WTC11 (cell line): ENCODE results near the gene TCHH. TPM values are rescaled to one million over a fixed set of nuclear protein-coding genes. Genes with fewer than 3 reads are reported as not detected.

Experiments used
- ATAC-seq: fragments of 200-7000 bp; cut with Tn5 transposase; 2 replicates; pipeline ENCODE4 v1.10.0; 2021; ENCODE audit warnings: mild to moderate bottlenecking, moderate library complexity
- CTCF ChIA-PET: fragments of 300-600 bp; sonication (Branson Sonifier 250); formaldehyde crosslinking; loops from one replicate; lab custom pipeline; 2021; ENCODE audit warnings: antibody characterized with exemption; lab: Charles Lee
- POLR2A ChIA-PET: fragments of 350-600 bp; sonication (Branson Sonifier 250); formaldehyde crosslinking; loops from one replicate; lab custom pipeline; 2021; ENCODE audit warnings: antibody characterized with exemption; lab: Charles Lee
- DNase-seq: peaks from one replicate; pipeline ENCODE4 v3.0.0; 2021; ENCODE audit warnings: low spot score
- H3K27ac Mint-ChIP-seq: 2 replicates; pipeline ENCODE4 v1.8.0; 2021; ENCODE audit warnings: mixed read lengths
- H3K27me3 Mint-ChIP-seq: 2 replicates; pipeline ENCODE4 v1.8.0; 2021; ENCODE audit warnings: low read depth, mild to moderate bottlenecking, moderate library complexity, mixed read lengths
- H3K36me3 Mint-ChIP-seq: 2 replicates; pipeline ENCODE4 v1.8.0; 2021; ENCODE audit warnings: mixed read lengths
- H3K4me1 Mint-ChIP-seq: 2 replicates; pipeline ENCODE4 v1.8.0; 2022; ENCODE audit warnings: mixed read lengths
- H3K4me3 Mint-ChIP-seq: 2 replicates; pipeline ENCODE4 v1.8.0; 2021; ENCODE audit warnings: mild to moderate bottlenecking, moderate library complexity, mixed read lengths
- H3K9me3 Mint-ChIP-seq: 2 replicates; pipeline ENCODE4 v1.8.0; 2021; ENCODE audit warnings: mixed read lengths
- ATF2 ChIP-seq: sonication (generic); formaldehyde crosslinking; IDR thresholded peaks from 2 replicates; pipeline ENCODE4 v1.8.1; 2022; ENCODE audit warnings: low read depth, missing genetic modification reagents, borderline replicate concordance
- CREB1 ChIP-seq: sonication (generic); formaldehyde crosslinking; IDR thresholded peaks from 2 replicates; pipeline ENCODE4 v1.8.0; 2023; ENCODE audit warnings: mild to moderate bottlenecking, missing genetic modification reagents
- CREM ChIP-seq: sonication (generic); formaldehyde crosslinking; IDR thresholded peaks from 2 replicates; pipeline ENCODE4 v1.8.1; 2022; ENCODE audit warnings: mild to moderate bottlenecking, missing genetic modification reagents, moderate library complexity
- CTCF ChIP-seq: fragments of 200-600 bp; IDR thresholded peaks from 2 replicates; pipeline ENCODE4 v1.8.0; 2022; ENCODE audit warnings: antibody characterized with exemption
- EMX1 ChIP-seq: fragments of 250-450 bp; sonication (Bioruptor Pico); IDR thresholded peaks from 2 replicates; pipeline ENCODE4 v1.8.0; 2021; ENCODE audit warnings: mild to moderate bottlenecking
- FOXK1 ChIP-seq: sonication (generic); formaldehyde crosslinking; IDR thresholded peaks from 2 replicates; pipeline ENCODE4 v1.8.0; 2022; ENCODE audit warnings: mild to moderate bottlenecking, moderate library complexity, missing genetic modification reagents
- HMGA2 ChIP-seq: fragments of 250-450 bp; sonication (Bioruptor Pico); IDR thresholded peaks from 2 replicates; pipeline ENCODE4 v1.4.0; 2021; ENCODE audit warnings: mild to moderate bottlenecking, moderate library complexity
- JAZF1 ChIP-seq: fragments of 250-450 bp; sonication (Bioruptor Pico); IDR thresholded peaks from 2 replicates; pipeline ENCODE4 v1.9.0; 2021; ENCODE audit warnings: moderate library complexity, mild to moderate bottlenecking, inconsistent platforms
- MYBL2 ChIP-seq: sonication (generic); formaldehyde crosslinking; IDR thresholded peaks from 2 replicates; pipeline ENCODE4 v1.8.1; 2023; ENCODE audit warnings: mild to moderate bottlenecking, moderate library complexity, missing genetic modification reagents
- NFATC4 ChIP-seq: fragments of 250-450 bp; sonication (Bioruptor Pico); IDR thresholded peaks from 2 replicates; pipeline ENCODE4 v1.9.0; 2021; ENCODE audit warnings: mild to moderate bottlenecking
- NR3C1 ChIP-seq: sonication (generic); formaldehyde crosslinking; conservative IDR thresholded peaks from 2 replicates; pipeline ENCODE4 v1.8.1; 2023; ENCODE audit warnings: low read depth, mild to moderate bottlenecking, missing genetic modification reagents
- OVOL2 ChIP-seq: fragments of 250-450 bp; sonication (Bioruptor Pico); IDR thresholded peaks from 2 replicates; pipeline ENCODE4 v1.9.0; 2021; ENCODE audit warnings: mild to moderate bottlenecking, borderline replicate concordance
- RORB ChIP-seq: fragments of 250-450 bp; sonication (Bioruptor Pico); IDR thresholded peaks from 2 replicates; pipeline ENCODE4 v1.9.0; 2021; ENCODE audit warnings: mild to moderate bottlenecking
- SMAD3 ChIP-seq: sonication (generic); formaldehyde crosslinking; IDR thresholded peaks from 2 replicates; pipeline ENCODE4 v1.8.0; 2022; ENCODE audit warnings: missing genetic modification reagents, mild to moderate bottlenecking, borderline replicate concordance
- SP1 ChIP-seq: sonication (generic); formaldehyde crosslinking; conservative IDR thresholded peaks from 2 replicates; pipeline ENCODE4 v1.8.1; 2022; ENCODE audit warnings: missing genetic modification reagents
- TP53 ChIP-seq: sonication (generic); formaldehyde crosslinking; IDR thresholded peaks from 2 replicates; pipeline ENCODE4 v1.8.1; 2023; ENCODE audit warnings: mild to moderate bottlenecking, missing genetic modification reagents
- ZBTB43 ChIP-seq: sonication (generic); formaldehyde crosslinking; IDR thresholded peaks from 2 replicates; pipeline ENCODE4 v1.8.1; 2023; ENCODE audit warnings: mild to moderate bottlenecking, missing genetic modification reagents
- ZNF317 ChIP-seq: sonication (generic); formaldehyde crosslinking; IDR thresholded peaks from 2 replicates; pipeline ENCODE4 v1.8.1; 2023; ENCODE audit warnings: low read depth, mild to moderate bottlenecking, moderate library complexity, missing genetic modification reagents, borderline replicate concordance
- ZNF416 ChIP-seq: fragments of 250-450 bp; sonication (Bioruptor Pico); IDR thresholded peaks from 2 replicates; pipeline ENCODE4 v1.9.0; 2021; ENCODE audit warnings: mild to moderate bottlenecking, inconsistent platforms
- ZNF425 ChIP-seq: fragments of 250-450 bp; sonication (Bioruptor Pico); conservative IDR thresholded peaks from 2 replicates; pipeline ENCODE4 v1.9.0; 2021; ENCODE audit warnings: mild to moderate bottlenecking
- total RNA-seq: library from RNA; stranded (reverse); gene quantifications from 3 replicates; pipeline ENCODE4 v1.2.3, GENCODE V29; 2021
- TF ChIP-seq, protein P1 (sequence below): sonication (generic); formaldehyde crosslinking; IDR thresholded peaks from 2 replicates; pipeline ENCODE4 v1.8.0; 2023; ENCODE audit warnings: missing genetic modification reagents, mild to moderate bottlenecking, borderline replicate concordance
- TF ChIP-seq, protein P2 (sequence below): sonication (generic); formaldehyde crosslinking; IDR thresholded peaks from 2 replicates; pipeline ENCODE4 v1.8.0; 2022; ENCODE audit warnings: mild to moderate bottlenecking, missing genetic modification reagents

The TCHH gene
- total RNA-seq, 1 experiment from 2014 or later, result 0.04 TPM

- Mint-ChIP-seq H3K36me3 (peaks cover 3% of the 10 kb centered on the region), H3K27ac (no peak overlapping the region), H3K4me1 (no peaks in the 10 kb centered on the region), H3K4me3 (no peak overlapping the region), H3K27me3 (peaks cover 42% of the 10 kb centered on the region), H3K9me3 (peaks cover 73% of the 10 kb centered on the region)
- POLR2A ChIA-PET, result no interaction called here
- TF ChIP-seq ZNF425 (CRISPR knock-in tag), result no peak
- ATAC-seq (no peak), DNase-seq (no peak)
- CTCF ChIA-PET, result interaction anchor here (0.9 kb wide), 1 partner anchor 84 kb away, joined by 6 read pairs; no protein-coding TSS in a partner anchor
Measured at GRCh38 chr1:152137215-152137614, 22.0 kb upstream of the TCHH start.

GRCh38 chr1:152130186-152130585, 14.9 kb upstream of the TCHH start:
- Mint-ChIP-seq H3K4me3 (no peak overlapping the region), H3K4me1 (0 out of 2 replicates have a peak, but pooled peaks cover 5% of the 10 kb centered on the region), H3K27ac (no peak overlapping the region), H3K27me3 (peaks cover 49% of the 10 kb centered on the region), H3K36me3 (peaks cover 12% of the 10 kb centered on the region), H3K9me3 (peaks cover 77% of the 10 kb centered on the region)
- POLR2A ChIA-PET, result no interaction called here
- DNase-seq (no peak), ATAC-seq (no peak)
- TF ChIP-seq OVOL2 (no peak), MYBL2 (CRISPR knock-in tag) (no peak), ZNF416 (CRISPR knock-in tag) (no peak), SMAD3 (CRISPR knock-in tag) (no peak), HMGA2 (CRISPR knock-in tag) (no peak), FOXK1 (CRISPR knock-in tag) (no peak), CREM (CRISPR knock-in tag) (no peak), RORB (CRISPR knock-in tag) (no peak), ATF2 (no peak), TP53 (CRISPR knock-in tag) (no peak), SP1 (CRISPR knock-in tag) (no peak), JAZF1 (no peak), CREB1 (CRISPR knock-in tag) (no peak), CTCF (no peak)
- CTCF ChIA-PET, result interaction anchor here (0.9 kb wide), 1 partner anchor 12 kb away, joined by 3 read pairs; no protein-coding TSS in a partner anchor

DNA sequence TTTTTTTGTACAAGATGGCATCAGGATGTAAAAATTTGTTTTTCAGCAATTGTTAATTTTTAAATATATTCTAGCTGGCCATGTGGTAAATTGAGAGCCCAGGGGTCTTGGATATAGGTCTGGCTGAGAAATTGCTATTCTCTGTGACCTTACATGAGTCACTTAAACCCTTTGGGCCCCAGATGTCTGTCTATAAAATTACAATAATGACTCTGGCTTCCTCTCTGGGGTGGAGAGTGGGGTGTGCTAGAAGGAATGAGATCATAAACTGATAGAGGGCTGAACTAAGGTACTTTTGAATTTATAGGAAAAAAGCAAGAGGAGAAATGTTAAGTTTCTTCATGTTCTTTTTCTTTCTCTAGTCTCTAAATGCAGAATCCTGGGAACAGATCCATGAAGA, 12.4 kb upstream of the TCHH start:
- Mint-ChIP-seq H3K9me3 (peaks cover 66% of the 10 kb centered on the region), H3K36me3 (peaks cover 10% of the 10 kb centered on the region), H3K4me3 (no peak overlapping the region), H3K27ac (no peak overlapping the region), H3K4me1 (0 out of 2 replicates have a peak, but pooled peaks cover 5% of the 10 kb centered on the region), H3K27me3 (peaks cover 35% of the 10 kb centered on the region)
- TF ChIP-seq, protein P1, sequence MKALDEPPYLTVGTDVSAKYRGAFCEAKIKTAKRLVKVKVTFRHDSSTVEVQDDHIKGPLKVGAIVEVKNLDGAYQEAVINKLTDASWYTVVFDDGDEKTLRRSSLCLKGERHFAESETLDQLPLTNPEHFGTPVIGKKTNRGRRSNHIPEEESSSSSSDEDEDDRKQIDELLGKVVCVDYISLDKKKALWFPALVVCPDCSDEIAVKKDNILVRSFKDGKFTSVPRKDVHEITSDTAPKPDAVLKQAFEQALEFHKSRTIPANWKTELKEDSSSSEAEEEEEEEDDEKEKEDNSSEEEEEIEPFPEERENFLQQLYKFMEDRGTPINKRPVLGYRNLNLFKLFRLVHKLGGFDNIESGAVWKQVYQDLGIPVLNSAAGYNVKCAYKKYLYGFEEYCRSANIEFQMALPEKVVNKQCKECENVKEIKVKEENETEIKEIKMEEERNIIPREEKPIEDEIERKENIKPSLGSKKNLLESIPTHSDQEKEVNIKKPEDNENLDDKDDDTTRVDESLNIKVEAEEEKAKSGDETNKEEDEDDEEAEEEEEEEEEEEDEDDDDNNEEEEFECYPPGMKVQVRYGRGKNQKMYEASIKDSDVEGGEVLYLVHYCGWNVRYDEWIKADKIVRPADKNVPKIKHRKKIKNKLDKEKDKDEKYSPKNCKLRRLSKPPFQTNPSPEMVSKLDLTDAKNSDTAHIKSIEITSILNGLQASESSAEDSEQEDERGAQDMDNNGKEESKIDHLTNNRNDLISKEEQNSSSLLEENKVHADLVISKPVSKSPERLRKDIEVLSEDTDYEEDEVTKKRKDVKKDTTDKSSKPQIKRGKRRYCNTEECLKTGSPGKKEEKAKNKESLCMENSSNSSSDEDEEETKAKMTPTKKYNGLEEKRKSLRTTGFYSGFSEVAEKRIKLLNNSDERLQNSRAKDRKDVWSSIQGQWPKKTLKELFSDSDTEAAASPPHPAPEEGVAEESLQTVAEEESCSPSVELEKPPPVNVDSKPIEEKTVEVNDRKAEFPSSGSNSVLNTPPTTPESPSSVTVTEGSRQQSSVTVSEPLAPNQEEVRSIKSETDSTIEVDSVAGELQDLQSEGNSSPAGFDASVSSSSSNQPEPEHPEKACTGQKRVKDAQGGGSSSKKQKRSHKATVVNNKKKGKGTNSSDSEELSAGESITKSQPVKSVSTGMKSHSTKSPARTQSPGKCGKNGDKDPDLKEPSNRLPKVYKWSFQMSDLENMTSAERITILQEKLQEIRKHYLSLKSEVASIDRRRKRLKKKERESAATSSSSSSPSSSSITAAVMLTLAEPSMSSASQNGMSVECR, result no peak
- TF ChIP-seq EMX1 (CRISPR knock-in tag) (no peak), OVOL2 (no peak), ZBTB43 (no peak), NR3C1 (no peak), ZNF317 (CRISPR knock-in tag) (no peak), CREM (CRISPR knock-in tag) (no peak), NFATC4 (no peak)
- TF ChIP-seq, protein P2, sequence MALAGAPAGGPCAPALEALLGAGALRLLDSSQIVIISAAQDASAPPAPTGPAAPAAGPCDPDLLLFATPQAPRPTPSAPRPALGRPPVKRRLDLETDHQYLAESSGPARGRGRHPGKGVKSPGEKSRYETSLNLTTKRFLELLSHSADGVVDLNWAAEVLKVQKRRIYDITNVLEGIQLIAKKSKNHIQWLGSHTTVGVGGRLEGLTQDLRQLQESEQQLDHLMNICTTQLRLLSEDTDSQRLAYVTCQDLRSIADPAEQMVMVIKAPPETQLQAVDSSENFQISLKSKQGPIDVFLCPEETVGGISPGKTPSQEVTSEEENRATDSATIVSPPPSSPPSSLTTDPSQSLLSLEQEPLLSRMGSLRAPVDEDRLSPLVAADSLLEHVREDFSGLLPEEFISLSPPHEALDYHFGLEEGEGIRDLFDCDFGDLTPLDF (CRISPR knock-in tag), result no peak
- DNase-seq (no peak), ATAC-seq (no peak)
- POLR2A ChIA-PET, result no interaction called here
- CTCF ChIA-PET, result no interaction called here
